Endothelial cell of umbilical vein (primary cell): ENCODE measurements around the gene MRGPRE. TPM values are rescaled to one million over a fixed set of nuclear protein-coding genes. Genes with fewer than 3 reads are reported as not detected.

Experiments
- BruUV-seq: library from RNA; stranded (reverse); fragments of 400-500 nt; replicated peaks from 2 replicates; lab custom pipeline; 2021; lab: Mats Ljungman, UMichigan
- CTCF ChIA-PET: fragments of 300-600, 350-600 bp; sonication (Branson Sonifier 250); formaldehyde crosslinking; loops from one replicate; lab custom pipeline; 2021; ENCODE audit warnings: antibody characterized with exemption, inconsistent platforms; lab: Charles Lee
- POLR2A ChIA-PET: fragments of 300-600, 350-600 bp; sonication (Branson Sonifier 250); formaldehyde crosslinking; loops from one replicate; lab custom pipeline; 2021; ENCODE audit warnings: antibody characterized with exemption, inconsistent platforms; lab: Charles Lee
- DNase-seq: peaks from one replicate; pipeline ENCODE4 v3.0.0-alpha.2; 2011; ENCODE audit warnings: low read depth, low spot score
- FAIRE-seq: peaks from 2 replicates; lab custom pipeline; 2011; peaks lifted over from hg19 to GRCh38; lab: Jason Lieb, UNC
- H2AFZ ChIP-seq: 2 replicates; pipeline ENCODE4 v1.6.0; 2012; ENCODE audit warnings: low read depth, low read length, control low read depth, inconsistent platforms
- H3K27ac ChIP-seq: 2 replicates; pipeline ENCODE4 v1.5.1; 2011; ENCODE audit warnings: low read depth, mild to moderate bottlenecking, control low read depth, low read length, moderate library complexity; ENCODE audit not compliant: insufficient read depth
- H3K27me3 ChIP-seq, 2 experiments: 2 replicates each; pipeline versions ENCODE4 v1.6.0 to v1.6.1; 2011; ENCODE audit warnings: low read length in 2 of 2, mixed read lengths in 1 of 2; ENCODE audit not compliant: control insufficient read depth in 2 of 2, insufficient read depth in 2 of 2
- H3K36me3 ChIP-seq, 2 experiments: 2 replicates in 1 of 2; 3 replicates in 1 of 2; pipeline ENCODE4 v1.5.1; 2011; ENCODE audit warnings: low read length in 2 of 2, mild to moderate bottlenecking in 1 of 2, moderate library complexity in 1 of 2; ENCODE audit not compliant: control insufficient read depth in 2 of 2, insufficient read depth in 2 of 2; ENCODE audit errors: extremely low read depth in 1 of 2
- H3K4me1 ChIP-seq: 3 replicates; pipeline ENCODE4 v1.5.1; 2011; ENCODE audit warnings: mild to moderate bottlenecking, low read length; ENCODE audit not compliant: control insufficient read depth, insufficient read depth; ENCODE audit errors: extremely low read depth
- H3K4me2 ChIP-seq: 2 replicates; pipeline ENCODE4 v1.6.1; 2011; ENCODE audit warnings: low read length, control low read depth, mixed read lengths; ENCODE audit not compliant: insufficient read depth
- H3K4me3 ChIP-seq, 3 experiments: fragments of 200-600 bp in 1 of 3; sonication (generic), shearing (Covaris generic) in 1 of 3; replicated peaks in 1 of 3; 2 replicates each; pipeline ENCODE4 v1.5.1; 2011 to 2016; ENCODE audit warnings: control low read depth in 3 of 3, low read length in 3 of 3, mild to moderate bottlenecking in 2 of 3, inconsistent platforms in 1 of 3, low read depth in 1 of 3, moderate library complexity in 1 of 3; ENCODE audit not compliant: insufficient read depth in 1 of 3
- H3K79me2 ChIP-seq: 2 replicates; pipeline ENCODE4 v1.6.0; 2012; ENCODE audit warnings: low read length, inconsistent platforms; ENCODE audit not compliant: control insufficient read depth, insufficient read depth
- H3K9ac ChIP-seq: replicated peaks from 2 replicates; pipeline ENCODE3; 2011; ENCODE audit warnings: low read length, control low read depth; ENCODE audit not compliant: insufficient read depth; ENCODE audit errors: extremely low read depth
- H3K9me1 ChIP-seq: replicated peaks from 3 replicates; pipeline ENCODE4 v1.6.0; 2011; ENCODE audit warnings: mild to moderate bottlenecking, low read length; ENCODE audit not compliant: control insufficient read depth, insufficient read depth; ENCODE audit errors: extremely low read depth
- H3K9me3 ChIP-seq: replicated peaks from 2 replicates; pipeline ENCODE4 v1.5.1; 2012; ENCODE audit warnings: low read length, inconsistent platforms; ENCODE audit not compliant: control insufficient read depth, insufficient read depth
- H4K20me1 ChIP-seq: replicated peaks from 2 replicates; pipeline ENCODE3; 2011; ENCODE audit warnings: mild to moderate bottlenecking, low read length; ENCODE audit not compliant: control insufficient read depth, insufficient read depth; ENCODE audit errors: extremely low read depth
- EZH2 ChIP-seq: IDR thresholded peaks from 2 replicates; pipeline ENCODE4 v1.6.1; 2012; ENCODE audit warnings: borderline replicate concordance, low read depth, mild to moderate bottlenecking, moderate library complexity, low read length, inconsistent platforms; ENCODE audit not compliant: severe bottlenecking
- FOS ChIP-seq: IDR thresholded peaks from 2 replicates; pipeline ENCODE4 v1.6.1; 2011; ENCODE audit warnings: mild to moderate bottlenecking, low read length, moderate library complexity, borderline replicate concordance; ENCODE audit not compliant: insufficient read depth
- GATA2 ChIP-seq: IDR thresholded peaks from 2 replicates; pipeline ENCODE4 v1.7.0; 2011; ENCODE audit warnings: low read depth, mild to moderate bottlenecking, moderate library complexity, mixed read lengths, low read length; ENCODE audit not compliant: insufficient read length, insufficient read depth
- JUN ChIP-seq: IDR thresholded peaks from 2 replicates; pipeline ENCODE4 v1.6.1; 2011; ENCODE audit warnings: borderline replicate concordance, low read depth; ENCODE audit not compliant: insufficient read length, insufficient read depth
- MYC ChIP-seq: IDR thresholded peaks from one replicate; pipeline ENCODE4 v1.6.1; 2011; ENCODE audit warnings: mild to moderate bottlenecking, low read depth, low read length
- POLR2A ChIP-seq: IDR thresholded peaks from 2 replicates; pipeline ENCODE4 v1.6.1; 2012; ENCODE audit warnings: low read depth, mild to moderate bottlenecking, control low read depth, low read length
- POLR2AphosphoS5 ChIP-seq: IDR thresholded peaks from 2 replicates; pipeline ENCODE4 v1.6.1; 2012; ENCODE audit warnings: low read depth, mild to moderate bottlenecking, control low read depth, low read length, moderate library complexity; ENCODE audit not compliant: insufficient read depth
- dilution Hi-C: fragments of 300-500 bp; cut with MboI; formaldehyde crosslinking; loops from one replicate; pipeline ENCODE4 v1.15.0; 2019; ENCODE audit warnings: low sequenced_read_pairs; ENCODE audit not compliant: extremely low pct_ligation_motif_present
- intact Hi-C: fragments of 100-400 bp; cut with micrococcal nuclease; formaldehyde crosslinking; loops from one replicate; pipeline ENCODE4 v1.10.0; 2022
- polyA plus RNA-seq, 4 experiments: library from polyadenylated mRNA; depleted of rRNA in 3 of 4; stranded (reverse) in 3 of 4; unstranded in 1 of 4; fragments of >200 nt; gene quantifications; 2 replicates each; pipeline versions ENCODE4 v1.2.1 to v1.2.3, GENCODE V29; 2011 to 2012; ENCODE audit warnings: missing spikeins in 1 of 4
- total RNA-seq: library from RNA; stranded (reverse); gene quantifications from 2 replicates; pipeline ENCODE4 v1.2.3, GENCODE V29; 2021
- TF ChIP-seq, protein P1 (sequence below), 2 donors: IDR thresholded peaks; 1 replicate in 1 of 2; 2 replicates in 1 of 2; pipeline ENCODE4 v1.5.1; 2011; ENCODE audit warnings: low read length in 2 of 2, mild to moderate bottlenecking in 2 of 2, moderate library complexity in 2 of 2, control low read depth in 1 of 2, inconsistent platforms in 1 of 2, low read depth in 1 of 2; ENCODE audit not compliant: insufficient read depth in 1 of 2; ENCODE audit errors: extremely low read depth in 1 of 2
- TF ChIP-seq, protein P2 (sequence below): IDR thresholded peaks from 2 replicates; pipeline ENCODE4 v1.6.1; 2011; ENCODE audit not compliant: insufficient read depth, insufficient read length

MRGPRE gene
- total and polyA plus RNA-seq, 2 donors (not counting 3 experiments of a cell fraction or from before 2014, with no cell fraction given) = not detected

DNA sequence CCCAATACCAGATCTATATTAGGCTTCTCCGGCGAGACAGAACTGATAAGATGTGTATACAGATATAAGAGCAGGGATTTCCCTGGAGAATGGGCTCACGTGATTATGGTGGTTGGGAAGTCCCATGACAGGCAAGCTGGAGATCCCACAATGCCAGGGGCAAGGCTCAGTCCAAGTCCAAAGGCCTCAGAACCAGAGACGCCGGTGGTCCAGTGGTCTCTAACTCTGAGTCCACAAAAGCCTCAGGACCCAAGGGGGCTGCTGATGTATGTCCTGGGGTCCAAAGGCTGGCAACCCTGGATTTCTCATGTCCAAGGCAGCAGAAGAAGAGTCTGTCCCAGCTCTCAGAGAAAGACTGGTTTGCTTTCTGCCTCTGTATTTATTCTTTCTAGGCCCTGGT is 51.3 kb downstream of the MRGPRE start:
- DNase-seq = no peak
- no peak for FAIRE-seq
- Histone ChIP-seq H3K9me3 (no peaks in the 10 kb centered on the region), H3K79me2 (no peaks in the 10 kb centered on the region), H3K9me1 (no peaks in the 10 kb centered on the region), H3K36me3 (no peaks in the 10 kb centered on the region), H3K27ac (no peak overlapping the region), H3K4me1 (no peaks in the 10 kb centered on the region), H2AFZ (no peak overlapping the region), H3K27me3 (no peaks in the 10 kb centered on the region), H3K4me2 (no peak overlapping the region), H3K4me3 (no peak overlapping the region), H3K9ac (no peak overlapping the region), H4K20me1 (no peaks in the 10 kb centered on the region)
- intact Hi-C loops (no loop called here), dilution Hi-C loops (no loop called here)
- TF ChIP-seq POLR2A (no peak), JUN (no peak), GATA2 (no peak), MYC (no peak), FOS (no peak), POLR2AphosphoS5 (no peak), EZH2 (no peak)
- TF ChIP-seq, protein P1, sequence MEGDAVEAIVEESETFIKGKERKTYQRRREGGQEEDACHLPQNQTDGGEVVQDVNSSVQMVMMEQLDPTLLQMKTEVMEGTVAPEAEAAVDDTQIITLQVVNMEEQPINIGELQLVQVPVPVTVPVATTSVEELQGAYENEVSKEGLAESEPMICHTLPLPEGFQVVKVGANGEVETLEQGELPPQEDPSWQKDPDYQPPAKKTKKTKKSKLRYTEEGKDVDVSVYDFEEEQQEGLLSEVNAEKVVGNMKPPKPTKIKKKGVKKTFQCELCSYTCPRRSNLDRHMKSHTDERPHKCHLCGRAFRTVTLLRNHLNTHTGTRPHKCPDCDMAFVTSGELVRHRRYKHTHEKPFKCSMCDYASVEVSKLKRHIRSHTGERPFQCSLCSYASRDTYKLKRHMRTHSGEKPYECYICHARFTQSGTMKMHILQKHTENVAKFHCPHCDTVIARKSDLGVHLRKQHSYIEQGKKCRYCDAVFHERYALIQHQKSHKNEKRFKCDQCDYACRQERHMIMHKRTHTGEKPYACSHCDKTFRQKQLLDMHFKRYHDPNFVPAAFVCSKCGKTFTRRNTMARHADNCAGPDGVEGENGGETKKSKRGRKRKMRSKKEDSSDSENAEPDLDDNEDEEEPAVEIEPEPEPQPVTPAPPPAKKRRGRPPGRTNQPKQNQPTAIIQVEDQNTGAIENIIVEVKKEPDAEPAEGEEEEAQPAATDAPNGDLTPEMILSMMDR (IDR thresholded peaks at IDR 0.05; ENCODE audit: extremely low read depth in 1 of 2, insufficient read depth in 1 of 2, low read depth in 1 of 2, low read length in 2 of 2) = no peak
- TF ChIP-seq, protein P2, sequence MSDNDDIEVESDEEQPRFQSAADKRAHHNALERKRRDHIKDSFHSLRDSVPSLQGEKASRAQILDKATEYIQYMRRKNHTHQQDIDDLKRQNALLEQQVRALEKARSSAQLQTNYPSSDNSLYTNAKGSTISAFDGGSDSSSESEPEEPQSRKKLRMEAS = no peak
- BruUV-seq = no TSS peak
- POLR2A ChIA-PET = no interaction called here
- CTCF ChIA-PET = interaction anchor here (1.1 to 1.5 kb wide), 2 partner anchors 10 to 15 kb away, joined by 3 to 4 read pairs; no protein-coding TSS in a partner anchor
